HG02759 (cell line): ENCODE data around the gene SHROOM1.
"Not testable (repeated sequence)": the region's sequence is repeated elsewhere in the genome, so short reads cannot be mapped to it uniquely, and the experiment has no call there.

Experiments
- ATAC-seq: cut with Tn5 transposase; IDR thresholded peaks from one replicate; pipeline ENCODE4 v1.9.1; 2021; ENCODE audit warnings: mild to moderate bottlenecking, moderate library complexity; ENCODE audit not compliant: unreplicated experiment

SHROOM1 gene

DNA sequence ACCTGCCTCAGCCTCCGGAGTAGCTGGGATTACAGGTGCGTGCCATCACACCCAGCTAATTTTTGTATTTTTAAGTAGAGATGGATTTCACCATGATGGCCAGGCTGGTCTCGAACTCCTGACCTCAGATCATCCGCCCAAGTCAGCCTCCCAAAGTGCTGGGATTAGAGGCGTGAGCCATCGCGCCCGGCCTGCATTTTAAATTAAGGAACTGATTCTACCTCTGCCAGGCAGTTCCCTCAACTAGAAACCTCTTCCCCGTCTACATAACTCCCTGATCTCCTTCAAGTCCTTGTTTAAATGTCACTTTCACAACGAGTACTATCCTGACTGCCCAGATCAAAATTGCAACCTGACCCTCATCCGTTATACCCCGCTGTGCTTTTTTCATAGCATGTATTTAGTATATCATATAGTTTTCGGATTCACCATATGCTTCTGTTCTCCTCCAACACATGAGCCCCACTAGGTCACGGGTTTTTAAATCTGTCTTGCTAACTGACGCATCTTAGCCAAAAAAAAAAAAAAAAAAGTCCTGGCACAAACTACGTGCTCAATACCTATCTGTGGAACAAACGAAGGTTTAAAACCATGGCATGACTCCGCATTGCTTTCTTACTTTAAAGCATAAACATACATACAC is 18.2 kb downstream of the SHROOM1 start:
- no peak for ATAC-seq

DNA sequence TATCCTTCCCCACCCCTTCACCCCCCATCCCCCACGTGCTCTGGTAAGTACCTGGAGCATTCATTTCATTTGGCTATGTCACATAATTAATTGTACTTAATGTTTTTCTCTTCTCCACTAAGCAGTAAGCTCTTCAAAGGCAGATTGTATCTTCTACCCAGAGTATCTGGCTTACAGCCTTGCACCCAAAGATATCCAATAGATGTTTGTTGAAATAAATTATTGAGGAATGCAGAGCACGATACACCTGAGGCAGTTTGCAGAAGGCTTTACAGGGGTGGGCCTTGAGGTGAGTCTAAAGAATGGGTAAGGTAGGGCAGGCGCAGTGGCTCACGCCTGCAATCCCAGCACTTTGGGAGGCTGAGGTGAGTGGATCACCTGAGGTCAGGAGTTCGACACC is 19.8 kb downstream of the SHROOM1 start:
- ATAC-seq: no peak

DNA sequence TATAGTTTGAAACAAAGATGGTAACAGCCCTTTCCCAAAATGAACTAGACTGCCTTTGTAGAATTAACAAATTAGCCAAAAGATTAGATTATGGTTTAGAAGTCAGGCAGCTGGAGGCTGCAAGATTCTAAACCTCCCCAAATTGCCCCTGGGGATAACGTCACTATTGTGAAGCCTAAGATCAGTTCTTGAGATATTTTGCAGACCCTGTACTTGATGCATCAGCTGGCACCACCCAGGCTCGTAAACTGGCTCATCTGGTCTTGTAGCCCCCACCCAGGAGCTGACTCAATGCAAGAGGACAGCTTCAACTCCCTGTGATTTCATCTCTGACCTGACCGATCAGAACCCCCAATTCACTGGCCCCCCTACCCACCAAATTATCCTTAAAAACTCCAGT is 21.6 kb downstream of the SHROOM1 start:
- ATAC-seq: no peak

DNA sequence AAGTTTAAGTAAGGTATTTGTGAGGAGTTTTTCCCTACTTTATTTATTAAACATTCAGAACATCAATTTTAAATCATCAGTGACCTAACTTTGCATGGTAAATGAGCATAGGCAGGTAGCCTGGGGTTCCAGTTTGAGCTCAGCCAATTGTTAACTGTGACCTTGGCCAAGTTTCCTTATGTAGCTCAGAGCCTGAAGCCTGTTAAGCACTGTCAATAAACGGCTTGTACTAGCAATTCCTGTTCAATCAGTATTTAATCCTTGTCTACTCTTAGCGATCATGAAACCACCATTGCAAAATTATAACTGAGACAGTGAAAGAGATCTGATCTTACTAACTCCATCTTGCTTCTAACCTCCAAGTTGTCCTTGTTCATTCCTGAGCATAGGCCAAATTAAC is 22.0 kb downstream of the SHROOM1 start:
- no peak for ATAC-seq

DNA sequence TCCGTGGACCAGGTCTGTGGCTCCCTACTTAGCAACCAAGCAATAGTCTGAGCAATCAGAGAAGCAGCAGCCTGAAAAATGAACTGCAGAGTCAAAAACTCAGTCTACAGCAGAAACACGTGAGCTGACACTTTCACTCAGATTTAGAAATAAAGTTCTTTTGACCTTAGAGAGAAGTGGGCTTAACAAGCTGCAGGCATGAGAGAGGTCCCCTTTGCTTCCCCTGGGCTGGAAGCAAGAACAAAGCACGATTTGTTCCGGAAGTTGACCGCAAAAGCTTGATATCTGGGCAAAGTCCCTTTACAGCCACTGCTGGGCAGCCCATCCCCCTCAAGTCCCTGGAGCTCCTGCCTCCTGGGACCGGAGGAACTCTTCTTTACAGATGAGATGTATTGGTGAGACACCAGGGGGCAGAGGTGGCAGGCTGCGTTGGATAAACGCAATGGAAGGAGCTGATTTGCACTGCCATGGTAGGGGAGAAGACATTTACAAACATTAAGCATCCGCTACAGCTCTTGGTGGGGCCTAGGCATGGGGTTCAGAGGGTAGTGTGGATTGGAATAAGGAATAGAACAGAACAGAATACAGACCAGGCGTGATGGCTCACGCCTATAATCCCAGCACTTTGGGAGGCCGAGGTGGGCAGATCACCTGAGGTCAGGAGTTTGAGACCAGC is 23.1 kb downstream of the SHROOM1 start:
- no peak for ATAC-seq

DNA sequence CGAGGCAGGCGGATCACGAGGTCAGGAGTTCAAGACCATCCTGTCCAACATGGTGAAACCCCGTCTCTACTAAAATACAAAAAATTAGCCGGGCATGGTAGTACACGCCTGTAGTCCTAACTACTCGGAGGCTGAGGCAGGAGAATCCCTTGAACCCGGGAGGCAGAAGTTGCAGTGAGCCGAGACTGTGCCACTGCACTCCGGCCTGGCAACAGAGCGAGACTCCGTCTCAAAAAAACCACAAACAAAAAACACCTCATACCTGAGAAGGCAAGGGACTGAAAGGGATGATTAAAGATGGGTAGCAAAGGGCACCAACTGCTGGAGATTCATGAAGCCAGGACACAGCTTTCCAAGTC is 23.7 kb downstream of the SHROOM1 start:
- ATAC-seq: not testable (repeated sequence)

DNA sequence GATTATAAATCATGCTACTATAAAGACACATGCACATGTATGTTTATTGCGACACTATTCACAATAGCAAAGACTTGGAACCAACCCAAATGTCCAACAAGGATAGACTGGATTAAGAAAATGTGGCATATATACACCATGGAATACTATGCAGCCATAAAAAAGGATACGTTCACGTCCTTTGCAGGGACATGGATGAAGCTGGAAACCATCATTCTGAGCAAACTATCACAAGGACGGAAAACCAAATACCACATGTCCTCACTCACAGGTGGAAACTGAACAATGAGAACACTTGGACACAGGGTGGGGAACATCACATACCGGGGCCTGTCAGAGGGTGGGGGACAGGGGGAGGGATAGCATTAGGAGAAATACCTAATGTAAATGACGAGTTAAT is 24.6 kb downstream of the SHROOM1 start:
- not testable (repeated sequence) for ATAC-seq

DNA sequence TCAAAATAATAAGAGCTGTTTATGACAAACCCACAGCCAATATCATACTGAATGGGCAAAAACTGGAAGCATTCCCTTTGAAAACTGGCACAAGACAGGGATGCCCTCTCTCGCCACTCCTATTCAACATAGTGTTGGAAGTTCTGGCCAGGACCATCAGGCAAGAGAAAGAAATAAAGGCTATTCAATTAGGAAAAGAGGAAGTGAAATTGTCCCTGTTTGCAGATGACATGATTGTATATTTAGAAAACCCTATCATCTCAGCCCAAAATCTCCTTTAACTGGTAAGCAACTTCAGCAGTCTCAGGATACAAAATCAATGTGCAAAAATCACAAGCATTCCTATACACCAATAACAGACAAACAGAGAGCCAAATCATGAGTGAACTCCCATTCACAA is 26.2 kb downstream of the SHROOM1 start:
- not testable (repeated sequence) for ATAC-seq

DNA sequence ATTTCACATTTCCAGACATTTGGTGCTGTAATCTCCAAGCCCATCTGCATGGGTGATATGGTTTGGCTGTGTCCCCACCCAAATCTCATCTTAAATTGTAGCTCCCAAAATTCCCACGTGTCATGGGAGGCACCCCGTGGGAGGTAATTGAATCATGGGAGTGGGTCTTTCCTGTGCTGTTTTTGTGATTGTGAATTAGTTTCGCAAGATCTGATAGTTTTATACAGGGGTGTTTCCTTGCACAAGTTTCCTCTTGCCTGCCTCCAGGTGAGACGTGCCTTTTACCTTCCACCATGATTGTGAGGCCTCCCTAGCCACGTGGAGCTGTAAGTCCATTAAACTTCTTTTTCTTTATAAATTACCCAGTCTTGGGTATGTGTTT is 27.8 kb downstream of the SHROOM1 start:
- ATAC-seq: not testable (repeated sequence)

DNA sequence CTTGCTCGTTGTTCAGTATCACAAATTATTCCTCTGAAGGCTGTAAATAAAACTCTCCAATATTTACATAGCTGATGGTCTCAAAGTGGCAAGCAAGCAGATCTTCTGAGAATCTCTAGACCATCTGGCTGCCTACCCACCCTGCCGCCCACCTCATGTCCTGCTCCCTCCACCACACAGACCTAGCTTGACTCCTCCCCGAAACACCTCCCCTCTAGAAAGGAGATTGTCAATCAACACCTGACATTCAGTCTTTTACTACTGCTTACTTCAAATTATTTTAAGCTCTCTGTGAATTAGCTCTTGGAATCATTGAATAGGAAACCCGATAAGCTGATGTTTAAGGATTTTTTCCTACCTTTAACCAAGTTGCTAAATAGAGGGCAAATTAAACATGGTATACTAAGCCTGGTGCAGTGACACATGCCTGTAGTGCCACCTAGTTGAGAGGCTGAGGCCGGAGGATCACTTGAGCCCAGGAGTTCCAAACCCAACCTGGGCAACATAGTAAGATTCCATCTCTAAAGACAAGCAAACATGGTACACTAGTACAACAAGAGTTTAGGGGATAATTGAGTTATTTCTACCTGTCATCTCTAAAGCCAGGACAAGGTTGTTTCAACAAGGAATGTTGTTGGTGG is 28.3 kb downstream of the SHROOM1 start:
- ATAC-seq: no peak

DNA sequence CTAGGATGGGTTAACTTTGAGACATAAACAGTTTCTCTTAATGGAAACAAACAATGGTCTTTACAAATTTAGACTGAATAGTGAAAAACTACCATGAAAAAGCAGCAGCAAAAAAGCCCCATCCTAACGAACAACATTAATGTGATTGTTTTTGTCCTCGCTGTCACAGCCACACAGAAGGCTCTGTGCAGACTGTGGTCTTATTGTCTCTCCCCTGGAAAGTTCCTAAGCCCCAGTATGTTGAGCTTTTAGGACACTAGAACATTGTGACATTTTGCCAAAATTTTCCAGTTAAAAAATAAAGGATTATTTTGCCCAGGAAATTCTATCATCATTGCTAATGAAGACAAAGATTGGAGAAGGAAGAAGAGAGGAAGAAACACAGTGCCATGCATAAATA is 29.9 kb downstream of the SHROOM1 start:
- ATAC-seq: no peak

DNA sequence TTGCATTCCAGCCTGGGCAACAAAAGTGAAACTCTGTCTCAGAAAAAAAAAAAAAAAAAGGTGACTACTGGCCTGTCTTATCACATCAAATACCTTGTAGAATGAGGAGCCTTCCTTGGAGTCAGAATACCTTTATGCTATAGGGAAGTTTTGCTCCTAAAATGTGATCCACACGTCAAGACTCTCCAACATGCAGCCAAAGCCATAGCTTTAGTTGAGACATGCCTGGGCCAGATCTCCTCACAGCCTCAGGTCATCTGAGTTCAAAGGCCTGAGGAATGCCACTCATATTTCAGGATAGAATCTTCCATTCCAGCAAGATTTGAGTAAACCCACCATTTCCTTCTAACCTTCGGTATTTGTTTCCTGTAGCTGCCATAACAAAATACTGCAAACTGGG is 31.1 kb downstream of the SHROOM1 start:
- no peak for ATAC-seq

DNA sequence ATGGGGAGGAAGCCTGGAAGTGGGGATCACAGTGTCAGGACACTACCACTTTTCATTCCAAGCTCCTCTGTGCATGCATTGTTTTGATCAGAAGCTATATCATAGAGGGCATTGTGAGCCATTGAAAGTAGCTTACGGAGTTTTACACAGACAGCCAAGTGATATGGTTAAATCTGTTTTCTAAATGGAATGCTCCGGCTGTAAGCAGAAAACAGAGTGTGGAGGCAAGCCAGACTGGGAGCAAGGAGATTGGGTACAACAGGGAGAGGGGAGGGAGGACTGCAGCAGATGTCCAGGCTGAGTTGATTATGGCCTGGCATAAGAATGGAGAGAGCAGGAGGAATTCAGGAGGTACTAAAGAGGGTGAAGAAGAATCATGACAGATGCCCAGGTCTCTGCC is 32.8 kb downstream of the SHROOM1 start:
- ATAC-seq: no peak

DNA sequence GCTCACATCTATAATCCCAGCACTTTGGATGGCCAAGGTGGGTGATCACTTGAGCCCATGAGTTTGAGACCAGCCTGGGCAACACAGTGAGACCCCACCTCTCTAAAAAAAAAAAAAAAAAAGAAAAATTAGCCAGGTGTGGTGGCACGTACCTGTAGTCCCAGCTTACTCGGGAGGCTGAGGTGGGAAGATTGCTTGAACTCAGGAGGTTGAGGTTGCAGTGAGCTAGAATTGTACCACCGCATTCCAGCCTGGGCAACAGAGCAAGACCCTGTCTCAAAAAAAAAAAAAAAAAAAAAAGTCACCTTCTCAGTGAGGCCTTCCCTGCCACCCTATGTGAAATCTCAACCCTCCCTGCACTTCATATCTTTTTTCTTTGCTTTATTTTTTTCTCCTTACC is 39.4 kb downstream of the SHROOM1 start:
- ATAC-seq: no peak

DNA sequence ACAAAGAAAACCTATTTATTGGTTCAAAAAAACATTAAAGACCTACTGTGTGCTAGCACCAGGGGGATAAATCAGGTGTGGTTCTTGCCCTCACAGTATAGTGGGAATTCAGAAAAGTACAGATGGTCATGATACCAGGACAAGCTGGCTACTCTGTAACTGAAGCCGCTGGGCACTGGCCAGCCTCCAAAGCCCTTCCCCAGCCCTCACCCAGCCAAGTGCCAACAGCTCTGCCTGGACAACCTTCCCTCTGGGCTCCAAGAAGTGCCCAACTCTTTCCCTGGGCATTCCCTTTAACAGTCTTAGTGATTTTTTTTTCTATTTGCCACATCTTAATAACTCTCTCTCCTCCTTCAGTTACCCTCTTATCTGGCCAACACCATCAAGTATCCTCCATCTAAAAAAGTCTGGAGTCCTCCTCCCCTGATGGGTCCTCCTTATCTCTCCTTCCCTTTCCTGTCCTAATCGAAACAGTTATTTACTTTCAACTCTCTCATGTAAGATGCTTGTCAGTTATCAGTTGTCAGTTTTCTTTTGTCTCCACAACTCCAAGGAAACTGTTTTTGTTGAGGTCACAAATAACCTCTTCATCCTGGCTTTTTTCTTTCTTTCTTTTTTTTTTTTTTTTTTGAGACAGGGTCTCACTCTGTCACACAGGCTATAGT is 40.1 kb downstream of the SHROOM1 start:
- no peak for ATAC-seq

DNA sequence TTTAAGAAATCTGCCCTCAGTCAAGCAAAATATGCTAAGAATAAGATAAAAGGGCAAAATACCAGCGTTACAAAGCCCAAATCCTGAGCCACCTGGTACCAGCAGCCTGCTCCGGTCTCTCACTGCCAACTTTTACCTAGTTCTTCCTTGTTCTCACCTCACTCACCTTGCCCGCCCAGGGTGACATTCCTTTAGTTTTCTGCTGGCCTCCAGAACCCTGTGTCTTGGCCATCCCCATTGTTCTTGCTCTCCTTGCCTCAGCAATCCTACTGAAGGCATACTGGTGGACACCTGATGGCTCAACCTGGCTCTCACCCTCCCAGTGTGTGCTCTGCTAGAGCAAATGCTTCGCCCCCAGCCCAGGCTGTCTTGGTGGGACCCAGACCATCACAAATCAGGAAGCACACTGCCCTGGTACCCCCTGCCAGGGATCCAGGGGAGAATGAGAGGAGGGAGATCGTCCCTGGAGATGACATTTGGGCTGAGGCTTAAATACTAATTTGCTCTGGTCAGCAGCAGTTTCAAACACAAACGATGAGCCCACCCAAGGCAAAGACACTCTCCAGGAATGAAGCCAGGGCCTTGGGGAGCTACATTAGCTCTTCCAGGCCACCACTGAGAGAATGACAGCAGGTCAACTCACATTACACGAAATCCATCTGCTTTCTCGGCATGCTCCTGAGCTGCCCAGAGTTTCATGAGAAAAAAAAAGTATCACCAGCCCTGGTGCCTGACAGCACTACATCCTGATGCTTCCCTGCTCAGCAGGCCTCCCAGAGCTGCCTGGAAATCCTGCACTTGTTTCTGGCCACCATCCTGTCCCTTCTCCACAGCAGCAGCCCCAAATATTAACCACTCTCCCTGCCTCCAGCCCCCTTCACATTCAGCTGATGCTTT is 41.2 kb downstream of the SHROOM1 start:
- no peak for ATAC-seq

DNA sequence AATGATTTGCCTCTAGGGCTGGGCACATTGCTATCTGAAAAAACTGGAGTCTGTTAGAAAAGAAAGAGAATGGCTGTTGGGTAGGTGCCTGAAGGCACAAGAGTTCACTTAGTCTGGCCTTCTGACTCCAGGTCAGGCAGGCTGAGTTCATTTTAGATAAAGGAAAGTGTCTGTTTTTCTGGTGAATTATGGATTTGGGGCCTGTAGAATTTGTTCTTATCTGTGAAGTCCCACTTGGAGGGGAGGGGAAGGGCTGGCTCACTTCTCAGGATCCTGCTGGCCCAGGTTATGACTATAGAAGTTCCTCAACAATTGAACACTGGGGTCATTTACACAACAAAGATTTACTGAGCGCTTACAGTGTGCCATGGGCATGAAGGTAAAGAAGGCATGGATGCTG is 41.9 kb downstream of the SHROOM1 start:
- ATAC-seq: no peak

DNA sequence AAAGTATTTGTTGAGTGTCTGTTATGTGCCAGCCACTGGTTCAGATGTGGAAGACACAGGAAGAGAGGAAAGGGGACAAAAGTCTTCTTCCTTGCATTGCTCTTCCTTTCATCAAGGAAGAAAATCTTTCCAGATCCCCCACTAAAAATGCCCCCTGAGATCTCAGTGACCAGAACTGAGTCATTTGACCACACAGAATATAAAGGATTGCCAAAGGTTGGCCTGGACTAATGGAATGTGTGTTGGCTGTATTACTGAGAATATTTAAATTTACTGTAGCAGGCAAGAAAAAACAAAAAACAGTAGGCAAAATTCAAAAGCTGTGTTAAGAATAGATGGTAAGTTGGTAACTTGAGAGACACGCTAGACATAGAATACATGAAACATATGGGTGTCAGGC is 43.4 kb downstream of the SHROOM1 start:
- ATAC-seq: no peak

DNA sequence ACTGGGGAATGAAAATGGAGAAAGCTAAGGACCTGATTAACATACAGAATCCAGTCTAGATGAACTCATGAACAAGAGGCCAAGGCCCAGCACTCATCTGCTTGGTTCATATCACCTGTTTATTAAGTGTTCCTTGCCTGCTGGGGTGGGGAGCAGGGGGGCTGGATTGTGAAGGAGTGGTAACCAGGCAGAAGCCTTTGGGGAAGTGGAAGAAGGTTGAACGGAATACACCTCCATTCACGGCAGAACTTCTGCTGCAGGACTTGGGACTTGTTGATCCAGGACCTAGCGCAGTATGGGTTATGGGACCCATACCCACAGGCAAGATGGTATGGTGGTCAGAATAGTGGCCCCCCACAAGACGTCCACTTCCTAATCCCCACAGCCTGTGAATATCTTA is 44.6 kb downstream of the SHROOM1 start:
- no peak for ATAC-seq

DNA sequence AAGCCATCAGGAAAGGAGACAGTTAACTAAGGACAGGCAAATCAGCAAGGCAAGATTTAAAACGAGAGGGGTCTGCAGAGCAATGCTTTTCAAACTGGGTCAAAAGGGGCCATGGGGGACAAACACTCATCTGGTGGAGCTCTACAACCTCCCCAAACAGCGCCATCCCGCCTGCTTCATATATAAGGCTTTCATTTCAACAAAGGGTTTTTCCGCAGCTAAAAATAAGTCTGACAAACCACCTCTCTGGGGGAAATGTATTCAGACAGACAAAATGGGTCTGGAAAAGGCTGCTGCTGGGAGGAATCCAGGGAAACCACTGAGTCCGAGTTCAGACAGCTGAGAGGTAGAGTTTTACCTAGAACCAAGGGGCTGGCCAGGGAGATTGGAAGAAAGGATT is 45.1 kb downstream of the SHROOM1 start:
- no peak for ATAC-seq

DNA sequence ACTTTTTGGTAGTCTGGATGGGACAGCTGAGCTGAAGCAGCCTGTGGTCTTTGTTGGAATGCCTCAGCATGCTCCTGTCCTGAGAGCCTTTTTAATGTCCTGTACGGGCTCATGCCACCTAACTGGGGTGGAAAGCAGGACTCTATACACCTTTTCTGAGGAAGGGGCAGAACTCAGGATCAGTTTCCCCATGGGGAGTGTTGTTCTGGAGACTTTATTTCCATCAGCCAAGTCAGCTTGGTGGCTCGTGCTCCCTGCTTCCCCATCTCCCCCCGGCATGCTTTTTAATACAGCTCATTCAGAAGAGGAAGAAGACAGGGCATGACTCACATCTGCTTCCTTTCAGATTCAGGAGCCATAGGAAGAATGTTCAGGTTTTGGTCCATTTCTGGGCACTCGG is 48.3 kb downstream of the SHROOM1 start:
- no peak for ATAC-seq
